ENCODE results near the gene DSN1. TPM values are rescaled to one million over a fixed set of nuclear protein-coding genes. Genes with fewer than 3 reads are reported as not detected.

DSN1 gene
- total and polyA plus RNA-seq, 8 donors: 1.9 to 6.3 (median 3.3) TPM

GRCh38 chr20:36796875-36797274, 23.3 kb upstream of the DSN1 start:
- TF ChIP-seq, protein P1, sequence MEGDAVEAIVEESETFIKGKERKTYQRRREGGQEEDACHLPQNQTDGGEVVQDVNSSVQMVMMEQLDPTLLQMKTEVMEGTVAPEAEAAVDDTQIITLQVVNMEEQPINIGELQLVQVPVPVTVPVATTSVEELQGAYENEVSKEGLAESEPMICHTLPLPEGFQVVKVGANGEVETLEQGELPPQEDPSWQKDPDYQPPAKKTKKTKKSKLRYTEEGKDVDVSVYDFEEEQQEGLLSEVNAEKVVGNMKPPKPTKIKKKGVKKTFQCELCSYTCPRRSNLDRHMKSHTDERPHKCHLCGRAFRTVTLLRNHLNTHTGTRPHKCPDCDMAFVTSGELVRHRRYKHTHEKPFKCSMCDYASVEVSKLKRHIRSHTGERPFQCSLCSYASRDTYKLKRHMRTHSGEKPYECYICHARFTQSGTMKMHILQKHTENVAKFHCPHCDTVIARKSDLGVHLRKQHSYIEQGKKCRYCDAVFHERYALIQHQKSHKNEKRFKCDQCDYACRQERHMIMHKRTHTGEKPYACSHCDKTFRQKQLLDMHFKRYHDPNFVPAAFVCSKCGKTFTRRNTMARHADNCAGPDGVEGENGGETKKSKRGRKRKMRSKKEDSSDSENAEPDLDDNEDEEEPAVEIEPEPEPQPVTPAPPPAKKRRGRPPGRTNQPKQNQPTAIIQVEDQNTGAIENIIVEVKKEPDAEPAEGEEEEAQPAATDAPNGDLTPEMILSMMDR (IDR thresholded peaks at IDR 0.05): no peak

DNA sequence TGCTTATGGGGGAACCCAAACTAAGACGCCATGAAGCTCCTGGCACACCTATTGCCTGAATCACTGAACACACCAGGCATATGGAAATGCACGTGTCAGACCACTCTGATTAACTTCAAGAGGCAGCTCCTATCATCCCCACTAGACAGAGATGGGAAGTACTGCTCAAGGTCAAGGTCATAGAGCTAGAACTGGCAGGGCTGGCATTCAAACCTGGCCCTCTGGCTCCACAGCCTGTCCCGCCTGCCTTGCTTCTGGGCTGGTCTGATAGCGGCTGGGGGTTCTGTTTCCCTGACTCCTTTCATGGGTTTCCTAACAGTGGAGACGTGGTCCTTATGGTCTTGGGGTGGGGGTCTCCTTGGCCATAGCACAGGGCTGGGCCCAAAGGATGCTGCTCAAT, 22.6 kb upstream of the DSN1 start:
- FAIRE-seq: no peak
- Histone ChIP-seq H3K36me3 (peaks cover 0 to 11% (median 7%) of the 10 kb centered on the region in 3 donors), H3K27me3 (no peaks in the 10 kb centered on the region), H3K4me1 (no peaks in the 10 kb centered on the region), H3K9me3 (no peaks in the 10 kb centered on the region), H3K27ac (no peak overlapping the region), H3K4me3 (no peak overlapping the region)
- intact Hi-C loops (cut with DNase I): no loop called here
- TF ChIP-seq, protein P1 (IDR thresholded peaks at IDR 0.05): no peak
- no peak for DNase-seq
- WGBS, 2 donors: 86 to 91% methylated on average over 5 of the region's 5 CpGs
- ATAC-seq: no peak

More at GRCh38 chr20:36796875-36797274, 23.3 kb upstream of the DSN1 start:
- FAIRE-seq (no peak), DNase-seq (no peak), ATAC-seq (no peak)
- Histone ChIP-seq H3K27ac (no peak overlapping the region), H3K4me3 (no peak overlapping the region), H3K9me3 (no peaks in the 10 kb centered on the region), H3K36me3 (peaks cover 0 to 11% (median 7%) of the 10 kb centered on the region in 3 donors), H3K4me1 (no peaks in the 10 kb centered on the region), H3K27me3 (no peaks in the 10 kb centered on the region)
- 93 to 97% methylated on average over 5 of the region's 5 CpGs for WGBS, 2 donors
- intact Hi-C loops (cut with DNase I): no loop called here

DNA sequence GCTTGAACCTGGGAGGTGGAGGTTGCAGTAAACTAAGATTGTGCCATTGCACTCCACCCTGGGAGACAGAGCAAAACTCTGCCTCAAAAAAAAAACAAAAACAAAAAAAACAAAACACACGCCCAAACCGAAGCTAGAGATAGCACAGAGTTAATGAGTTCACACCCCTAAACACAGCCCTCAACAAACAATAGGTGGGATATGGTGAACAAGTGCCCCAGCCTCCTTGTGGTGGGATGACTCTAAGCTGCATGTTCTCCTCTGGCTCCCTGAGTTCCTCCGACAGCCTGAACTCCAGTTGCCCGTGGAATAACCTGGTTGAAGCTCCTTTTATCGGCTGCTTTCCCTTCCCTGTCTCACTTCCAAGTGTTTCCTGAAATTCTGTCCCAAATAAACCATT, 22.1 kb upstream of the DSN1 start:
- Histone ChIP-seq H3K4me3 (no peak overlapping the region), H3K36me3 (peaks cover 0 to 11% (median 7%) of the 10 kb centered on the region in 3 donors), H3K9me3 (no peaks in the 10 kb centered on the region), H3K27me3 (no peaks in the 10 kb centered on the region), H3K27ac (no peak overlapping the region), H3K4me1 (no peaks in the 10 kb centered on the region)
- intact Hi-C loops (cut with DNase I): no loop called here
- WGBS, 2 donors: 89% methylated on average over 5 of the region's 5 CpGs
- TF ChIP-seq, protein P1 (IDR thresholded peaks at IDR 0.05): no peak
- FAIRE-seq (no peak), ATAC-seq (no peak), DNase-seq (no peak)

DNA sequence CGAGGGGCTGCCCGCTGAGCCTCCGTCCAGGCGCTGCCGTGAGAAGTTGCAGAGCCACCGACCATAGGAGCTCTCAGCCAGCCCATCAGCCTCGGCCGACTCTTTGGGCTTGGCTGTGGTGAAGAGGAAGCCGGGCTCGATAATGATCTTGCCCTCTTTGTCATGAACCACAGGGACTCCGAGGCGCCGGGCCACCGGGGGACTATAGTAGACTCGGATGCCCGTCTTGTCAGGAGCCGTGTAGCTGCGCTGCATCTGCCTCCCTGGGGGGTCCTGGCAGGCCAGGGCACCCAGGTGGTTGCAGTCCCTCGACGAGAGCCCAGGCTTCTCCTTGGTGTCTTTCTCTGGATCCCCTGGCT, 20.5 kb upstream of the DSN1 start:
- Histone ChIP-seq H3K4me3 (no peak overlapping the region), H3K27ac (no peak overlapping the region), H3K36me3 (peaks cover 0 to 11% (median 7%) of the 10 kb centered on the region in 3 donors), H3K27me3 (no peaks in the 10 kb centered on the region), H3K4me1 (no peaks in the 10 kb centered on the region), H3K9me3 (no peaks in the 10 kb centered on the region)
- WGBS, 2 donors: 90 to 94% methylated on average over 20 of the region's 20 CpGs
- intact Hi-C loops (cut with DNase I): no loop called here
- TF ChIP-seq, protein P1 (IDR thresholded peaks at IDR 0.05): no peak
- FAIRE-seq: no peak
- no peak for ATAC-seq
- DNase-seq: no peak

- ATAC-seq (no peak), FAIRE-seq (no peak), DNase-seq (peak in 1 of 6 donors; percentile 53)
- intact Hi-C loops (cut with DNase I): no loop called here
- TF ChIP-seq, protein P1 (IDR thresholded peaks at IDR 0.05): no peak
- Histone ChIP-seq H3K27ac (no peak overlapping the region), H3K9me3 (no peaks in the 10 kb centered on the region), H3K4me1 (no peaks in the 10 kb centered on the region), H3K4me3 (no peak overlapping the region), H3K27me3 (no peaks in the 10 kb centered on the region), H3K36me3 (peaks cover 0 to 11% (median 7%) of the 10 kb centered on the region in 3 donors)
- 94 to 96% methylated on average over 36 of the region's 36 CpGs for WGBS, 2 donors
Measured at GRCh38 chr20:36793294-36794115, 19.9 kb upstream of the DSN1 start.
